Transverse colon (tissue), 4 donors: ENCODE results near the gene PSG3. TPM values are rescaled to one million over a fixed set of nuclear protein-coding genes. Genes with fewer than 3 reads are reported as not detected.
A peak's percentile ranks its signal among the peaks of the same experiment; 100 is the strongest.
"Not testable (repeated sequence)": the region's sequence is repeated elsewhere in the genome, so short reads cannot be mapped to it uniquely, and the experiment has no call there.

ENCODE experiments used
- DNase-seq: peaks from one replicate; pipeline ENCODE4 v3.0.0-alpha.2; 2019
- H3K27ac ChIP-seq, 4 donors: fragments of 200-600 bp; sonication (generic); 2 replicates each; pipeline ENCODE4 v1.5.1; 2016 to 2018; ENCODE audit warnings: inconsistent platforms in 4 of 4
- H3K27me3 ChIP-seq: fragments of 200-600 bp; sonication (generic); 2 replicates; pipeline ENCODE4 v1.5.1; 2017; ENCODE audit warnings: inconsistent platforms
- H3K36me3 ChIP-seq, 4 donors: fragments of 200-600 bp; sonication (generic); 2 replicates each; pipeline ENCODE4 v1.5.1; 2017 to 2019; ENCODE audit warnings: inconsistent platforms in 4 of 4
- H3K4me1 ChIP-seq, 4 donors: fragments of 200-600 bp; sonication (generic); 2 replicates each; pipeline ENCODE4 v1.5.1; 2017 to 2020; ENCODE audit warnings: inconsistent platforms in 4 of 4
- H3K4me3 ChIP-seq, 4 donors: fragments of 200-600 bp; sonication (generic); 1 replicate in 1 of 4; 2 replicates in 3 of 4; pipeline versions ENCODE4 v1.5.1 to v1.6.1; 2017 to 2019; ENCODE audit warnings: inconsistent platforms in 4 of 4
- H3K9me3 ChIP-seq, 2 donors: fragments of 200-600 bp; sonication (generic); 2 replicates each; pipeline ENCODE4 v1.5.1; 2017 to 2019; ENCODE audit warnings: inconsistent platforms in 2 of 2
- CTCF ChIP-seq, 5 experiments: fragments of 200-600 bp in 3 of 5; fragments of 450-650 bp in 2 of 5; sonication (generic) in 3 of 5; IDR thresholded peaks; 1 replicate in 2 of 5; 2 replicates in 3 of 5; pipeline ENCODE4 v1.5.1; 2016 to 2017; ENCODE audit warnings: antibody characterized with exemption in 5 of 5, inconsistent platforms in 3 of 5, mild to moderate bottlenecking in 2 of 5, moderate library complexity in 1 of 5
- EP300 ChIP-seq: sonication (generic); formaldehyde crosslinking; IDR thresholded peaks from one replicate; pipeline ENCODE4 v1.6.1; 2017; ENCODE audit warnings: antibody characterized with exemption, low read depth
- POLR2A ChIP-seq: fragments of 450-650 bp; IDR thresholded peaks from one replicate; pipeline ENCODE4 v1.6.1; 2016; ENCODE audit warnings: antibody characterized with exemption, mild to moderate bottlenecking, moderate library complexity
- POLR2AphosphoS5 ChIP-seq, 3 donors: sonication (generic); formaldehyde crosslinking; IDR thresholded peaks; one replicate each; pipeline ENCODE4 v1.6.1; 2016; ENCODE audit warnings: antibody characterized with exemption in 3 of 3
- WGBS, 2 donors: methylation state at CpG; one replicate each; pipeline ENCODE4 v1.1.5; 2018; ENCODE audit warnings: low coverage in 1 of 2; 5-methylcytosine and 5-hydroxymethylcytosine counted together
- in situ Hi-C, 4 donors: fragments of 200-750 bp; cut with MboI; loops; one replicate each; pipeline versions ENCODE4 v1.15.0 to v1.15.1; 2017; ENCODE audit warnings: low sequenced_read_pairs in 3 of 4, low pct_ligation_motif_present in 1 of 4, low pct_unique_long_range_greater_than_20kb in 1 of 4
- intact Hi-C: fragments of 100-400 bp; cut with DNase I; formaldehyde crosslinking; loops from one replicate; pipeline ENCODE4 v1.15.1; 2023; ENCODE audit warnings: low total_unique reads
- total RNA-seq, 4 donors: library from RNA; depleted of rRNA; stranded (reverse); fragments of >200 nt; gene quantifications; one replicate each; pipeline ENCODE4 v1.1.0, GENCODE V29; 2016

PSG3 gene
- total RNA-seq, 4 donors from 2014 or later: not detected

DNA sequence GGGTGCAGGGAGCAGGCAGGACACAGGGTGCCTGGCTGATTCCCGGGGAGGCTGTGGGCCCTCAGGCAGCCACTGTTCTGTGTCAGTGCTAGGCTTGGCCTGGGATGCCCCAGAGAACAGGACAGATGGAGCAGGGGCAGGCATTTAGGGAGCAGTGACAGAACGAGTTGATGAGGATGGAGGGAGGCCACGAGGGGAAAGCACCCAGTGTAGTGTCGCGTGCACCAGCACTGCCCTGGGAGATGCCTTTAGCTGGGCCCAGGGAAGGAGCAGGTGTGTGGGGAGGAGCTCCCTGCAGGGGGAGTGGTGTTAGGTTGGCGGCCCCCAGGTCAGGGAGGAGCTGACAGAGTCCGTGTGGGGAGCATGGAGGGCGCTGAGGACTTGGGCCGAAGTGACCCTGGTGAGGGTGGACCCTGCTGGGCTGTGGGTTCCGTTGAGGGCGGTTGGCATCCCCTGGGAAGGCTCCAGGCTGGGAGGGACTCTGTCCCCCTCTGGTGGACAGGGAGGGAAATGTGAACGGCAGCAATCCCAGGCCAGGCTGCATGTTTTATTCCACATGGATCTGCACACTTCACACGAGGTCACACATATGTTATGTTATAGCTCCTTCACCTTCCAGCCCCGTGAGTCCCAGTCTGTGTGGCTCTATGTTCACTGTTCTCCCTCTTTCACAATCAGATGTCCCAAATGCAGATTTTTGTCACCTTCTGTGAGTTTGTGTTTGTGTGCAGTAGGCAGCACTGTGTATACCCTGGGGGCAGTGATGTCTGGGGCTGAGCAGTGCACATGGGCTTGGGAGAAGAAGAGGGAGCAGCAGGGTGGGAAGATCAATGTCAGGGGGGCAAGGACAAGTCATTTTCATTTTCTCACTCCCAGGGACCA is 1.7 kb upstream of the PSG3 start:
- H3K9me3 ChIP-seq, H3K36me3 ChIP-seq, in situ Hi-C loops, intact Hi-C loops, H3K4me1 ChIP-seq, H3K27me3 ChIP-seq, DNase-seq, H3K4me3 ChIP-seq, H3K27ac ChIP-seq: not testable (repeated sequence)
- 12 to 33% methylated on average over 5 to 14 of the region's 14 CpGs for WGBS, 2 donors
- TF ChIP-seq CTCF (IDR thresholded peaks at IDR 0.05): peak; percentile 20 to 46 (median 26)

DNA sequence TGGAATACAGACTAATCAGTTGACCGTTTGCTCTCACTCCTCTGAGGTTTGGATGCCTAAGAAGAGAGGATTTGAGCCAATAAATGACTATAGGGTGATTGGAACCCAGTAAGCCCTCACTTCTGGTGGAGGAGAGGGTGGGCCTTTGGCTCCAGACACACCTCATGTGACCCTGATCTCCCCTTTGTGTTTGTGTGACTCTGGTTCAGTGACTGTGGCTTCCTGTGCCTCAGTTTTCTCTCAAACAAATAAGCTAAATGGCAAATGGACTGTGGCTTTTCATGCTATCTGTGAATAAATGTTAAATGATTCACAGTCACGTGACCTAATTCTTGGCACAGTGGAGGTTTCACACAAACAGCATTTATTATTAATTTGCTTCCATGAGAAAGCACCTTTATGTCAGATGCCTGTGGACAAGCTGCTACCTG is 2.7 kb downstream of the PSG3 start:
- H3K27ac ChIP-seq, in situ Hi-C loops: not testable (repeated sequence)
- 40 to 61% methylated on average over 1 to 2 of the region's 2 CpGs for WGBS, 2 donors

DNA sequence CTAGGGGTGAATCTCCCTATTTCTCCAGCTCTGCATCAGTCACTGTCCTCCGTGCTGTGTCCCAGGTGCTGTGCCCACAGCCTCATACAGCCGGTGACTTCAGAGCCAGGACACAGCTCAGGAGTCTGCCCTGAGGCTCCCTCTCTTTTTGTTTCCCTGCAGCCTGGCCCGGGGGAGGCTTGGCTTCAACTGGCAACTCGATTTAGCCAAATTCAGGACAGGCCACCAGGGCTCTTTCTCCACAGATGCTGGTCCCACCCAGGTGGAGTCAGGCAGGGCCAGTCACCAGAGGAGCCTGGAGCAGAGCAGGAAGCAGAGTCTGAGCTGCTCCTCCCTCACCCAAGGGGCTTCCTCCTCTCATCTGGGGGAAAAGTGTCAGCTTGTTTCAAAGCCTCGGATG is 11.9 kb downstream of the PSG3 start:
- WGBS, 2 donors: 71% methylated on average over 5 of the region's 5 CpGs; no CpG with 5 or more reads in 1 of the 2 donors
- not testable (repeated sequence) for H3K9me3 ChIP-seq, H3K4me3 ChIP-seq

More for the DNA sequence above, 2.7 kb downstream of the PSG3 start:
- H3K27me3 ChIP-seq, H3K4me3 ChIP-seq, H3K4me1 ChIP-seq, H3K36me3 ChIP-seq, intact Hi-C loops, H3K9me3 ChIP-seq, DNase-seq: not testable (repeated sequence)

GRCh38 chr19:42714000-42714399 is 26.3 kb downstream of the PSG3 start:
- H3K4me3 ChIP-seq, intact Hi-C loops, H3K9me3 ChIP-seq, in situ Hi-C loops, DNase-seq, H3K27me3 ChIP-seq, H3K36me3 ChIP-seq, H3K4me1 ChIP-seq, H3K27ac ChIP-seq: not testable (repeated sequence)
- WGBS, 2 donors: 50 to 54% methylated on average over 1 of the region's 1 CpG

More for the DNA sequence above, 11.9 kb downstream of the PSG3 start:
- H3K36me3 ChIP-seq, H3K4me1 ChIP-seq, H3K27ac ChIP-seq, H3K27me3 ChIP-seq, DNase-seq, intact Hi-C loops, in situ Hi-C loops: not testable (repeated sequence)

DNA sequence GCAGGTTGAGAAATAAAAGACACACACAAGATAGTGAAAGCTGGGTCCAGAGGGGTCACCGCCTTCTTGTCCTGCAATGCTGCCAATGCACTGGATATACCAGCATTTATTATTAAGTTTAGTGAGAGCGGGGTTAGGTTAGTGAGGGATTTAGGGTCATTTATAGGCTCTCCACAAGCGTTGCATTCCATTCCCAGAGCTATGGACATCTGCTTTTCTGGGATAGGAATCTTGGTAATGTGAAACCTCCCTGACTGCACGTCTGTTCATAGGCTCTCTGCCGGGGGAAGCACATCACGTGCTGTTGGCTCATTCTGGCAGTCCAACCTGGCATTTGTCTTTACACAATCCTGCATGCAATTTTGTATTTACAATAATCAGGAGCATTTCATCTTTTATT is 27.5 kb downstream of the PSG3 start:
- intact Hi-C loops, H3K4me1 ChIP-seq, DNase-seq, H3K27me3 ChIP-seq, in situ Hi-C loops, H3K36me3 ChIP-seq, H3K27ac ChIP-seq, H3K9me3 ChIP-seq, H3K4me3 ChIP-seq: not testable (repeated sequence)
- WGBS, 2 donors: 70 to 80% methylated on average over 4 to 6 of the region's 6 CpGs

GRCh38 chr19:42710986-42711385 is 29.3 kb downstream of the PSG3 start:
- H3K9me3 ChIP-seq, H3K4me1 ChIP-seq, H3K36me3 ChIP-seq, intact Hi-C loops, H3K4me3 ChIP-seq, in situ Hi-C loops, DNase-seq, H3K27me3 ChIP-seq, H3K27ac ChIP-seq: not testable (repeated sequence)
- WGBS, 2 donors: 60 to 80% methylated on average over 1 of the region's 1 CpG

DNA sequence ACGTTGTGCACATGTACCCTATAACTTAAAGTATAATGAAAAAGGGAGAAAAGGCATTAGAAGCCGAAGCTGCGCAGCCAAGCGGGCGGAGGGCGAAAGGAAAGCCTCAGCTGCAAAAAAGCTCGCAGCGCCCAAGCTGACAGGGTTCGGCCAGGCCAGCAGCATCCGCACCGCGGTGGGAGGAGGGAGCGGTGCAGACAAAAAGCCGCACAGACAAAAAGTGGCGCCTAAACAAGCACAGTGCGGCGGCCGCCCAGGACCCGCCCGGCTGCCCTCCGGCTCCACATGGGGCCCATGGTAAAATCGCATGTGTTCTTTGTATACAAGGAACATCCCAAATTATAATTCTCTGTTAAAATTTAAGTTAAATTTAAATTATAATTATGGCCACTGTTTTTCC is 42.4 kb downstream of the PSG3 start:
- 44 to 51% methylated on average over 12 to 22 of the region's 22 CpGs for WGBS, 2 donors
- no peak for DNase-seq
- no peak overlapping the region for H3K4me3 ChIP-seq
- in situ Hi-C loops (no loop called here), intact Hi-C loops (no loop called here)
- H3K36me3 ChIP-seq: no peaks in the 10 kb centered on the region
- peaks cover 32% of the 10 kb centered on the region for H3K27me3 ChIP-seq
- H3K9me3 ChIP-seq: no peaks in the 10 kb centered on the region
- no peaks in the 10 kb centered on the region for H3K4me1 ChIP-seq
- H3K27ac ChIP-seq: no peak overlapping the region
- no peak for TF ChIP-seq POLR2AphosphoS5 (IDR thresholded peaks at IDR 0.05)
- no peak for TF ChIP-seq POLR2A
- no peak for TF ChIP-seq CTCF (IDR thresholded peaks at IDR 0.05)
- TF ChIP-seq EP300: no peak
